ENCODE measurements around the gene SCD. TPM values are rescaled to one million over a fixed set of nuclear protein-coding genes. Genes with fewer than 3 reads are reported as not detected.

The SCD gene
- total RNA-seq, 1 experiment from 2014 or later, result 652 TPM

GRCh38 chr10:100396605-100397004 lies 49.6 kb downstream of the SCD start:
- Histone ChIP-seq H3K27ac (ENCODE audit: low read depth, low read length) (no peak overlapping the region), H3K4me1 (ENCODE audit: control insufficient read depth in 1 of 2, insufficient read depth in 2 of 2, low read length in 2 of 2) (no peaks in the 10 kb centered on the region), H3K79me2 (ENCODE audit: insufficient read depth, low read length) (no peaks in the 10 kb centered on the region), H3K36me3 (ENCODE audit: control insufficient read depth in 1 of 2, insufficient read depth in 2 of 2, low read length in 2 of 2) (no peaks in the 10 kb centered on the region), H3K9me3 (ENCODE audit: control insufficient read depth in 1 of 2, insufficient read depth in 1 of 2, low read depth in 1 of 2, low read length in 2 of 2) (no peaks in the 10 kb centered on the region), H3K9ac (ENCODE audit: low read length) (no peak overlapping the region), H3K4me3 (replicated peaks in 1 of 2; ENCODE audit: low read depth in 1 of 2, low read length in 2 of 2) (no peak overlapping the region), H3K9me2 (ENCODE audit: insufficient read depth) (no peaks in the 10 kb centered on the region), H3K4me2 (ENCODE audit: low read length) (no peak overlapping the region), H2AFZ (ENCODE audit: low read depth, low read length, poor library complexity, severe bottlenecking) (no peak overlapping the region), H4K20me1 (ENCODE audit: insufficient read depth) (no peaks in the 10 kb centered on the region), H3K27me3 (ENCODE audit: insufficient read depth, low read length) (no peaks in the 10 kb centered on the region)
- intact Hi-C loops (cut with micrococcal nuclease), result no loop called here
- ATAC-seq (no peak), DNase-seq (ENCODE audit: low read depth, low spot score) (no peak)
- ChIA-PET RAD21 (ENCODE audit: low non-redundant PET in 1 of 2, low total read pairs in 2 of 2, uncharacterized antibody in 2 of 2, unreplicated experiment in 2 of 2) (no interaction called here), CTCF (no interaction called here), POLR2A (no interaction called here)
- BruUV-seq (replicated peaks), result no TSS peak
- TF ChIP-seq, protein P1, sequence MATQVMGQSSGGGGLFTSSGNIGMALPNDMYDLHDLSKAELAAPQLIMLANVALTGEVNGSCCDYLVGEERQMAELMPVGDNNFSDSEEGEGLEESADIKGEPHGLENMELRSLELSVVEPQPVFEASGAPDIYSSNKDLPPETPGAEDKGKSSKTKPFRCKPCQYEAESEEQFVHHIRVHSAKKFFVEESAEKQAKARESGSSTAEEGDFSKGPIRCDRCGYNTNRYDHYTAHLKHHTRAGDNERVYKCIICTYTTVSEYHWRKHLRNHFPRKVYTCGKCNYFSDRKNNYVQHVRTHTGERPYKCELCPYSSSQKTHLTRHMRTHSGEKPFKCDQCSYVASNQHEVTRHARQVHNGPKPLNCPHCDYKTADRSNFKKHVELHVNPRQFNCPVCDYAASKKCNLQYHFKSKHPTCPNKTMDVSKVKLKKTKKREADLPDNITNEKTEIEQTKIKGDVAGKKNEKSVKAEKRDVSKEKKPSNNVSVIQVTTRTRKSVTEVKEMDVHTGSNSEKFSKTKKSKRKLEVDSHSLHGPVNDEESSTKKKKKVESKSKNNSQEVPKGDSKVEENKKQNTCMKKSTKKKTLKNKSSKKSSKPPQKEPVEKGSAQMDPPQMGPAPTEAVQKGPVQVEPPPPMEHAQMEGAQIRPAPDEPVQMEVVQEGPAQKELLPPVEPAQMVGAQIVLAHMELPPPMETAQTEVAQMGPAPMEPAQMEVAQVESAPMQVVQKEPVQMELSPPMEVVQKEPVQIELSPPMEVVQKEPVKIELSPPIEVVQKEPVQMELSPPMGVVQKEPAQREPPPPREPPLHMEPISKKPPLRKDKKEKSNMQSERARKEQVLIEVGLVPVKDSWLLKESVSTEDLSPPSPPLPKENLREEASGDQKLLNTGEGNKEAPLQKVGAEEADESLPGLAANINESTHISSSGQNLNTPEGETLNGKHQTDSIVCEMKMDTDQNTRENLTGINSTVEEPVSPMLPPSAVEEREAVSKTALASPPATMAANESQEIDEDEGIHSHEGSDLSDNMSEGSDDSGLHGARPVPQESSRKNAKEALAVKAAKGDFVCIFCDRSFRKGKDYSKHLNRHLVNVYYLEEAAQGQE (IDR thresholded peaks at IDR 0.05; ENCODE audit: low read depth), result no peak
- no peak for TF ChIP-seq CEBPB (IDR thresholded peaks at IDR 0.05; ENCODE audit: low read depth)
- TF ChIP-seq SRF (IDR thresholded peaks at IDR 0.05; ENCODE audit: low read depth), result no peak

DNA sequence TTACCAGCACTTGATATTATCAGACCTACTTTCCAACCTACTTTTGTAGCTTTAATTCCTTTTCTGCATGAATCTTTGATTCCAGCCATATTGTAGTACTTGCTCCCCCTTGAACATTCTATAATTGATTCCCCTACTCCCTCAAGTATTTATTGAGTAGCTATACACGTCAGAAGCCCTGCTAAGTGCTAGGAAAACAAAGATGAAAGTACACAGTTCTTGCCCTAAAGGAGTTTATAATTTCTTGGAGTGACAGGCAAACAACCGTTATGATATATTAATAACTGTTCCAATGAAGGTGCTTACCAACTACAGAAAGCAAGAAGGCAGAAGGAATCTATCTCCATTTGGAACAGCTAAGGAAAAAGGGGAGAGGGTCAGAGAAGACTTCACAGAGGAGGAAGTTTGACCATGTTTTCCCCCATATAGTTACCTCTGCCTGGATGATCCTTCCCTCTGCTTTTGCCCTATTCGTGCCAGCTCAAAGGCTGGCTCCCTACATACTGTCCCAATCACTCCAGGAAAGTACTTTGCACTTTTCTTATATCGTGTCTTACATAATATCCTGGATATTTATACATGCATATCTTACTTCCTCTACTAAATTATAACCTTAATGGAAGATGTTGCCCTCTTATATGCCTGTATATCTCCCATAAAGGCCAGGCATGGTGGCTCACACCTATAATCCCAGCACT lies 54.7 kb downstream of the SCD start:
- Histone ChIP-seq H2AFZ (ENCODE audit: low read depth, low read length, poor library complexity, severe bottlenecking) (no peak overlapping the region), H3K9me3 (ENCODE audit: control insufficient read depth in 1 of 2, insufficient read depth in 1 of 2, low read depth in 1 of 2, low read length in 2 of 2) (no peaks in the 10 kb centered on the region), H4K20me1 (ENCODE audit: insufficient read depth) (no peaks in the 10 kb centered on the region), H3K4me3 (replicated peaks in 1 of 2; ENCODE audit: low read depth in 1 of 2, low read length in 2 of 2) (no peak overlapping the region), H3K27me3 (ENCODE audit: insufficient read depth, low read length) (no peaks in the 10 kb centered on the region), H3K27ac (ENCODE audit: low read depth, low read length) (no peak overlapping the region), H3K4me2 (ENCODE audit: low read length) (no peak overlapping the region), H3K9ac (ENCODE audit: low read length) (no peak overlapping the region), H3K36me3 (ENCODE audit: control insufficient read depth in 1 of 2, insufficient read depth in 2 of 2, low read length in 2 of 2) (no peaks in the 10 kb centered on the region), H3K9me2 (ENCODE audit: insufficient read depth) (no peaks in the 10 kb centered on the region), H3K79me2 (ENCODE audit: insufficient read depth, low read length) (no peaks in the 10 kb centered on the region), H3K4me1 (ENCODE audit: control insufficient read depth in 1 of 2, insufficient read depth in 2 of 2, low read length in 2 of 2) (no peaks in the 10 kb centered on the region; a peak in 1 of 4 replicates)
- BruUV-seq (replicated peaks), result no TSS peak
- TF ChIP-seq, protein P2, sequence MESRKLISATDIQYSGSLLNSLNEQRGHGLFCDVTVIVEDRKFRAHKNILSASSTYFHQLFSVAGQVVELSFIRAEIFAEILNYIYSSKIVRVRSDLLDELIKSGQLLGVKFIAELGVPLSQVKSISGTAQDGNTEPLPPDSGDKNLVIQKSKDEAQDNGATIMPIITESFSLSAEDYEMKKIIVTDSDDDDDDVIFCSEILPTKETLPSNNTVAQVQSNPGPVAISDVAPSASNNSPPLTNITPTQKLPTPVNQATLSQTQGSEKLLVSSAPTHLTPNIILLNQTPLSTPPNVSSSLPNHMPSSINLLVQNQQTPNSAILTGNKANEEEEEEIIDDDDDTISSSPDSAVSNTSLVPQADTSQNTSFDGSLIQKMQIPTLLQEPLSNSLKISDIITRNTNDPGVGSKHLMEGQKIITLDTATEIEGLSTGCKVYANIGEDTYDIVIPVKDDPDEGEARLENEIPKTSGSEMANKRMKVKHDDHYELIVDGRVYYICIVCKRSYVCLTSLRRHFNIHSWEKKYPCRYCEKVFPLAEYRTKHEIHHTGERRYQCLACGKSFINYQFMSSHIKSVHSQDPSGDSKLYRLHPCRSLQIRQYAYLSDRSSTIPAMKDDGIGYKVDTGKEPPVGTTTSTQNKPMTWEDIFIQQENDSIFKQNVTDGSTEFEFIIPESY (IDR thresholded peaks at IDR 0.05; ENCODE audit: extremely low read depth, insufficient replicate concordance, low read length), result no peak
- TF ChIP-seq SRF (IDR thresholded peaks at IDR 0.05; ENCODE audit: low read depth) (no peak), POLR2AphosphoS5 (IDR thresholded peaks at IDR 0.05; ENCODE audit: low read depth, low read length) (no peak), EZH2phosphoT487 (IDR thresholded peaks at IDR 0.05; ENCODE audit: borderline replicate concordance) (no peak), ZNF274 (IDR thresholded peaks at IDR 0.05; ENCODE audit: low read depth, low read length) (no peak)
- RAD21 ChIA-PET (ENCODE audit: low non-redundant PET in 1 of 2, low total read pairs in 2 of 2, uncharacterized antibody in 2 of 2, unreplicated experiment in 2 of 2), result no interaction called here
- intact Hi-C loops (cut with micrococcal nuclease), result no loop called here
- CTCF ChIA-PET, result no interaction called here
- DNase-seq (ENCODE audit: low read depth, low spot score) (no peak), ATAC-seq (no peak)
- POLR2A ChIA-PET, result interaction anchor here (1.5 kb wide), 1 partner anchor 28 kb away, joined by 6 read pairs; no protein-coding TSS in a partner anchor
